NCI-H1048 (cell line): ENCODE data around the gene WNK2.
"Not testable (repeated sequence)": the region's sequence is repeated elsewhere in the genome, so short reads cannot be mapped to it uniquely, and the experiment has no call there.

ENCODE experiments used
- DNase-seq: peaks from one replicate; lab custom pipeline; 2025; lab: John Stamatoyannopoulos, UW

Gene WNK2

DNA sequence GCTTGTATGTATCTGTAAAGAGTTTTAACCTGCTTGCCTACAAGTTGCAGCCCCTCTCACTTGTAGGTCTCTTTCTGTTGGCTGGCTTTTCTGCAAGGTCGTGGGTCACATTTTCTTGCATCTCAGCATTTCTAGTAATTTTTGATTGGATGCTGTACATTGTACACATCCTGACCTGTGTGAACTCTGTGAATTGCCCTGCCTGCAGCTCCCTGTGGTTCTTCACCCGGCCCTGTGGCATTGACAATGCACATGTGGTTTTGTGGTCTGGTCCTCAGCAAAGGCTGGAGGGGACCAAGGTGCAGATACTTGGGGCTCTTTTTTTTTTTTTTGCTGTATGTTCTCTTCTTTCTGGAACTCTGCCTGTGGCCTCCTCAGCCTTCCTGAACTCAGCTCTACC lies 53.6 kb downstream of the WNK2 start:
- no peak for DNase-seq

GRCh38 chr9:93238953-93239925 lies 55.3 kb downstream of the WNK2 start:
- DNase-seq: no peak

GRCh38 chr9:93240891-93241334 lies 57.0 kb downstream of the WNK2 start:
- DNase-seq: no peak

DNA sequence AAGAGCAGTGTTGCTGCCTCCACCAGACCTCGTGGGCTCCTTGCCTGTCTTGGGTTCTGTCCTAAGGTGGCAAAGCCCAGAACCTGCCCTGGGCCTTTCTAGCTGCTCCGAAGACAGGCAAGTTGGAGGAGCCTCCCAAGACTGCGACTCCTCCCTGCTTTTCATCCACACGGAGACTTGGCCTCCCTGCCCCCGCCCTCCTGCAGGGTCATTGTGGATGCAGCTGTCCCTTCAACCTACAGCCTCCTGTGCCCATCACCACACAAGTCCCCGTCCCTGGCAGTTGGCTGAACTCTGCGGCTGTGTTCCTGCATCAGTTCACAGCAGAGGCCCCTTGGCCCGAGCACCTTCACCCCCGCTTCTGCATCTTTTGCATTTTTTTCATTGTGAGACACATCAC lies 59.2 kb downstream of the WNK2 start:
- no peak for DNase-seq

GRCh38 chr9:93244101-93244500 lies 60.2 kb downstream of the WNK2 start:
- no peak for DNase-seq

DNA sequence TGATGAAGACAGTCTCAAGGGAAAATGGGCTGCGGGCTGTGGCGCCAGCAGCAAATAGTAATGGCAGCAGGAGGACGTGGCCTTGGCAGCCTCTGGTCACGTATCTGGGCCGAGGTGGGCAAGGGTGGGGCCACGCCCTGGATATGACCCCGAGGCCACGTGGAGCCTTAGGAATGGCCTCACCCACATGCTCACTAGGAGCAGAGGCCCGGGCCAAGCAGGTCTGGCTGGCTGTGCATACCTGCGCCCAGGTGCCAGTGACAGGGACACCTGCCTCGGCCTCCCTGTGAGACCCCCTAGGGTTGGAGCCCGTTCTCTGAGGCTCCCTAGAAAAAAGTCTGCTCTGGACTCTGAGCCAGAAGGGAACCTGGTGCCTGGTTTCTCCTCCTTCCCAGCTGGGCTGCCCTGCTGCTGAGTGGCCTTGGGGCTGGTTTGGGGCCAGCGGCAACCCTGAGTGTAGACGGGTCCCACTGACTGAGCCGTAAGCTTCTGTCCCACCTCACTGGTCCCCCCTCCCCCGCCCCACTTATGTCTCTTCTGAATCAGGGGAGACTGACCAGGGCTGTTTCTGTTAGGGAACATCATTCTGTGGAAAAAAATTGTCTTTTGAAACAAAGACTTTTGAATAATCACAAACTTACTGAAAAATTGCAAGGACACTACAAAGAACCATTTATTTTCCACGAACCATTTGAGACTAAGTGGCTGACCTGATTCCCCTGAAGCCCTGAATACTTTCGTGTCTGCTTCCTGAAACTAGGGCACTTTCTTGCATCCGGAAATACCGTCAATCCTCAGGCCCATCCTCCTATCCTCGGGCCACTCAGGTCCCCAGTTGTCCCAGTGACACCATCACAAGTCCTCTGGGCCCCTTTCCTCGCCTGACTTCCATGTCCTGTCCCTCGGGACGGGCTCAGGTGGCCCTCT lies 60.8 kb downstream of the WNK2 start:
- DNase-seq: no peak

- DNase-seq: no peak
Measured at GRCh38 chr9:93245437-93245970, 61.6 kb downstream of the WNK2 start.

DNA sequence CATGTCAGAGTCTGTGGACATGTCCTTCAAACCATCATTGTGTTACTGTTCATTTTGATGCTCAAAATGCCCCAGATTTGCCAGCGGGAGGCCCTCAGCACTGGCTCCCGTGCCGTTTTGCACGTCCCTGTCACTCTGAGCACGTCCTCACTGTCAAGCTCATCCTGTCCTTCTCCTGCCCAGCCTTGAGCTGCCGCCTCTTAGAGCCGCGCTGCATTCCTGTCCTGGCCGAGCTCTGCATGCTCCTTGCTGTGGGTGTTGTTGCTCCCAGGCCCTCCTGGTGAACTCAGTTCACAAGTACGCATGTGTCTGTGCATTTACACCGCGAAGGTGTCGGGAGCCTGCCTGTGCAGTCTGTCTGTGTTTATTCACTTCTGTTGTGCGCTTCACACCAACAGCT lies 62.2 kb downstream of the WNK2 start:
- no peak for DNase-seq

DNA sequence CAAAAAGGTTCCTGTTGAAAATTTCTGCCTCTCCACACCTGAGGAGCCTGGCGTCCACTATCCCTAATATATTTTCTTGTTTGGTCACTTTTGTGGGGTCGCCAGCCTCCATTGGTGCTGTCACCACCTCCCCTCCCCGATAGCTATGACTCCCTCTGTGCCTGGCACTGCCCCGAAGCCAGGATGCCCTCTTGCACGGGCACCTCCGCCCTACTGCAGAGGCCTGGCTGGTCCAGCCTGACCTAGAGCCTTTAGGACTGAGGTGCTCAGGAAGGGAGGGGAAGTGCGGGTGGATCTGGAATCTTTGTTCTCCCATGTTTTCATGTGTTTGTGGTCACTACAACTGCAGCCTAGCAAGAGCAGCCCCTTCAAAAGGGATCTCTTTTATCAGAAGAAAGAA lies 62.6 kb downstream of the WNK2 start:
- DNase-seq: no peak

- DNase-seq: no peak
Measured at GRCh38 chr9:93247099-93247865, 63.3 kb downstream of the WNK2 start.

DNA sequence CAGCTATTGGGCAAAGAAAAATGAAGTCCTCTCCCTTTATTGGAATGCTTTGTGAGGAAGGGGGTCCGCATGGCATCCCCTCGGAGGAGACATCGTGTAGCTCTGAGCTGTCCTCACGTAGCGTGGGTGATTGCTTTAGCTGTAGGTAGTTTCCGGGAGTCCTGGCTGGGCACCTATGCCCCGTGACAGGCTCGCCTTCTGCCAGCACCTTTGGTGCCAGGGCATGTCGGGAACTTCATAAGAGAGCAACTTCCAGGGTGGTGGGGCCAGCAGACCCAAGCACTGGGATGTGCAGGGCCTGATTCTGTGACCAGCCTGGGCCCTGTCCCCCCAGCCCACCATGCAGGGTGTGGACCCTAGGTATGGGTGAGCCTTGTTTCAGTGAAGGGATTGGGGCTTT lies 64.0 kb downstream of the WNK2 start:
- no peak for DNase-seq

DNA sequence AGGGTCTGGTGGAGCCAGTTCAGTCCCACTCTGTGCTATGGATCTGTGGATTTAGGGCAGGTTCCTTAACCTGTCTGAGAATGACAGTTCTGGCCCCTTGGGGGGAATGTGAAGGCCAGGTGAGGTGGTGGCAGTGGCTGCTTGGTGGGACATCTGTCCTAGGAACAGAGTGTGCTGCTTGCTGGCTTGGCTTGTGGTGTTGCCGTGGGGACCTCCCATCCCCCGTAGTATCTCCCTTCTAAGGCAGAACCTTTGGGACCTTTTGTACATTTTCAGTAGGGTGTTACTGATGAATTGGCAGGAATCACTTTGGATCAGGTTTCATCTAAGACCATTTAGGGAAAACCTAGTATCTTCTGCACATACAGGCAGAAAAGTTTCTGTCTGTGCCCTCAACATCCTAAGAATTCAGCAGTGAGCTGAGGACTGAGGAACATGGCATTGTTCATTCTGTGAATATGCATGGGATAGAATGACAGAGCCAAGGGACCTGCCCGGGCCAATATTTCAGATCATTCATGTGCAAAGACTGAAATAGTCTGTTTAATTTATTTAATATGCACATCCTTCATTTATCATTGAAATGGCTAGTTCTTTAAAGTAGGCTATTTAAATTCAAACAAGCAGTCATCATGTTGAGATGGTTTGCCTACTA lies 64.6 kb downstream of the WNK2 start:
- DNase-seq: no peak

- DNase-seq: no peak
Measured at GRCh38 chr9:93250185-93250584, 66.2 kb downstream of the WNK2 start.

- not testable (repeated sequence) for DNase-seq
Measured at GRCh38 chr9:93251309-93251708, 67.4 kb downstream of the WNK2 start.

- DNase-seq: no peak
Measured at GRCh38 chr9:93252116-93252780, 68.3 kb downstream of the WNK2 start.

- no peak for DNase-seq
Measured at GRCh38 chr9:93252781-93253530, 69.0 kb downstream of the WNK2 start.

DNA sequence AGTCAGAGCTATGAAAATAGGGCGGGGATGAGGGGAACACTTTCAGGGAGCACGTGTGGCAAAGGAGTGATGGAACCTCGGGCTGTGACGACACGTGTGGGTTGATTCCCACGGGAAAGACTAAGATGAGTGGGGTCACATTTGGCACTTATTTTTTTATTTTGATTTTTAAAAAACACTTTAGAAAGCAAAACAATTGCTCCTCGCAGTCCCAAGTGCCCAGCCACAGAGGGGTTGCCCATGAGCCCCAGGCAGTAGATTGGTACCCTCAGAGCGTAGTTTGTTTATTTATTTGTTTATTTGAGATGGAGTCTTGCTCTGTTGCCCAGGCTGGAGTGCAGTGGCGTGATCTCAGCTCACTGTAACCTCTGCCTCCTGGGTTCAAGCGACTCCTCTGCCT lies 69.7 kb downstream of the WNK2 start:
- no peak for DNase-seq

DNA sequence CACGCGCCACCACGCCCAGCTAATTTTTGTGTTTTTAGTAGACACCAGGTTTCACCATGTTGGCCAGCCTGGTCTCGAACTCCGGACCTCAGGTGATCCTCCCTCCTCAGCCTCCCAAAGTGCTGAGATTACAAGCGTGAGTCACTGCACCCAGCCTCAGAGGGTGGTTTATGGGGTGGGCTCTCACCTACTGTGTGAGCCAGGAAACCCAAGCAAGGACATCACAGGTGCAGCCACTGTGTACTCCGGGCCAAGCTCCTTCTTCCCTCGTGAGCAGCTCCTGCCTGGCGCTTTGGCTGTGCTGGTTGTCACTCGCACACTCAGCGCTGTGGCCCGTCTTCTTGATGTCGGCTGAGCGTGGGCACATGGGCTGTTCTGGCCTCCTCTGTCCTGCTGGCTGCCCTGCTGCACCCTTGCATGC lies 70.1 kb downstream of the WNK2 start:
- no peak for DNase-seq

DNA sequence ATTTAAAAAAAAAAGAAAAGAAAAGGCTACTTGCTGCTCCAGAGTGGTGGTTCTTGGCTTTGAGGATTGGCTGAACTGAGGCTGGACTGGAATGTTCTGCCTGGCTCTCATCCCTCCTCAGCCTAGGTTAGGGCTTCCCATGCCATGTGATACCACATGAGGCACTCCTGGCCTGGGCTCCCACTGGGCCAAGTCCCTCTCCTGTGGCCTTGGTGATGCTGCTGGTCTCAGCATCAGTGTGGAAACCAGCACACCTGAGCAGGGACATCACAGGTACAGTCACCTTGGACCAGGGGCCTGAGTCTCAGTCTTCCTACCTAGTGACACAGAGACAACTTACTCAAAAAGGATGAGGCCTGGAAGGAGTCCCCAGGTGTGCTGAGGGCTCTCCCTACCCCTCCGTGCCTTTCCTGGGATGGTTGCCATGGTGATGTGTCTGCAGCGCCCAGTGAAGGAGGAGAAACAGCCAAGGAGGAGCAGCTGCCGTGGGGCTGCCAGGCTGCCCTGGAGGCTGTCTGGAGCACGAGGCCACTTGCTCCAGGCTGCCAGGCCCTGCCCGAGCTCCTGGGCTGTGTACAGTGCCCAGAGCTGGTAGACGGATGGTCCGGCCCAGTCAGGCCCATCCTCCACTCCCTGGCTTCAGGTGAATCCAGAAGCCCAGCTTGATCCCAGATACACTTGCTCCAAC lies 71.0 kb downstream of the WNK2 start:
- no peak for DNase-seq
